ENCODE results near the gene P2RX6.

Gene P2RX6

DNA sequence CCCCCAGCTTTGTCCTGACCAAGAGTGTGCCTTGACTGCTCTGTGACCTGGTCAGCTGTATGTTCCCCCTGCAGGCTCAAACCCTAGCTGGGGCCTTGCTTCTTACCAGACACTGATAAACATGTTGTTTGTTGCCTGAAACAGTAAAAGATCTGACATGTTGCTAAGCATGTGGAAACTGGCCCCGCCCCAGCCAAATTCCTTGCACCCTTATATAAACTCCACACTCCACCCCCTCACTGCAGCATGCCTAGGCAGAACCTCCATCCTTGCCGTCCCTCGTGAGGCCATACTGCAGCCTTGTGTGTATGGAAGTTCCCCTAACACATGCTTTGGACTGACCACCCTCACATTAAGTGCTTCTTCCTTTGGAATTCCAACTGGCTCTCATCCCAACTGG, 58.1 kb downstream of the P2RX6 start:
- no peaks in the 10 kb centered on the region for H3K9me3 Mint-ChIP-seq (ENCODE audit: low read depth)
- H3K36me3 Mint-ChIP-seq, result no peaks in the 10 kb centered on the region
- H3K27ac Mint-ChIP-seq, result no peak overlapping the region
- no peak overlapping the region for H3K4me3 Mint-ChIP-seq
- no peaks in the 10 kb centered on the region for H3K27me3 Mint-ChIP-seq
- H3K4me1 Mint-ChIP-seq (ENCODE audit: low read depth), result no peaks in the 10 kb centered on the region

DNA sequence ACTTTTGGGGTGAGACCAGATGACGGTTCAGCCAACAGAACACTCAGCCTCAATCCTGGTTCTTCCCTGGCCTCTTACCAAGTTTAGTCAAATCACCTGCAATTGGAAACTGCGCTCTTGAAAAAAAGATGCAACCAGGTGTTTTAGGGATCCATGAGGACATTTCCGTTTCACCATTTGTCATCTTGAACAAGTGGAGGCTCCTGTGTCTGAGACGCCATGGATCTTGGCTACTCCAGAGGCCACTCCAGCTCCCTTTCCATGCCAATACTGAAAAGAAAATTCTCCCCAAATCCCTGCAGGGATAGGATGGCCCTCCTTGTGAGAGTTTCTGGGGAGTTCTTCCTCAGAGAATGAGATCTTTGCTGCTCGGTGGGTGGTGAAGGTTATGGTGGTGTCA, 58.5 kb downstream of the P2RX6 start:
- Mint-ChIP-seq H3K4me1 (ENCODE audit: low read depth) (no peaks in the 10 kb centered on the region), H3K4me3 (no peak overlapping the region), H3K9me3 (ENCODE audit: low read depth) (no peaks in the 10 kb centered on the region), H3K36me3 (no peaks in the 10 kb centered on the region), H3K27me3 (no peaks in the 10 kb centered on the region), H3K27ac (no peak overlapping the region)

DNA sequence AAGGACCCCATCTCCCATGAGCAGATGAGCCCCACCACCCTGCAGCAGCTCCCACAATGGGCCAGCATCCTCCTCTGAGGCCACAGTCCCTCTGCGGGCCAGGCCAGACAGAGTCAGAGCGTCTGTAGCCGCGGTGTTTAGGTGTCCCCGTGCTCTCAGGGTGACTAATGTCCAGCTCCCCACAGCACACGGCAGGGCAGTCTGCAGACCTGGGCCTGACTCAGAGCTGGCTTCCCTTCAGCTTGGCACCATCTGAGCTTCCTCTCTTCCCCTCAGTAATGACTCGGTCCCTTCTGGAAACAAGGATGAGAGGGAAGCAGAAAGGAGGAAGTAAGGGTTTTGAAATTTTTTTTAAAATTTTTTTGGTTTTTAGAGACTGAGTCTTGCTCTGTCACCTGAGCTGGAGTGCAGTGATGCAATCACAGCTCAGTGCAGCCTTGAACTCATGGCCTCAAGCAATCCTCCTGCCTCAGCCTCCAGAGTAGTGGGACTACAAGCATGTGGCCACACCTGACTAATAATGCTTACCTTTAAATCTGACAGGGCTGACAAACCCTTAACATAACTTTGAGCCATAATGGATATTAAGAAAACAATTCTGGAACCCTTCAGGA, 59.2 kb downstream of the P2RX6 start:
- Mint-ChIP-seq H3K27ac (no peak overlapping the region), H3K9me3 (ENCODE audit: low read depth) (no peaks in the 10 kb centered on the region), H3K27me3 (no peaks in the 10 kb centered on the region), H3K4me3 (no peak overlapping the region), H3K4me1 (ENCODE audit: low read depth) (no peaks in the 10 kb centered on the region), H3K36me3 (no peaks in the 10 kb centered on the region)

DNA sequence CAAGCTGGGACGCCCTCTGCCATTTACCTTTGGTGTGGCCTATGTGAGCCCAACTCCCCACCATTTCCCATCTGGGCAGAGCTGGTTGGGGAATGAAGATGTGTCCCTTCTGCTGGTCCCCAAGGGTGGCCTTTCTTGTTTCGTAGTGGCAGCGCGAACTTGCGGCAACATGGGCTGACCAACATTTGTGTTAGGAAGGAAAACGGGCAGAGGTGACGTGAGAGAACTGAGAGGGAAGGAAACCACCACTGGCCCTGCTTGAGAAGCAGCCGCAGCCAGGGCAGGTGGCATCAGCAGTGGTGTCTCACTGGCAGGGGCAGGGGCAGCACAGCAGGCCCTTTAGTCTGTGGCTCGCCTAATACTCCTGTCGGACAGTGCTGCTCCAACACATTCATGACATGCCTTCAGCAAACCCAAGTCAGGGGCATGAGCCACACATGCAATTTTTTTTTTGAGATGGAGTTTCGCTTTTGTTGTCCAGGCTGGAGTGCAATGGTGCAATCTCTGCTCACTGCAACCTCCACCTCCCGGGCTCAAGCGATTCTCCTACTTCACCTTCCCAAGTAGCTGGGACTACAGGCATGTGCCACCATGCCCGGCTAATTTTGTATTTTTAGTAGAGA, 60.7 kb downstream of the P2RX6 start:
- Mint-ChIP-seq H3K9me3 (ENCODE audit: low read depth) (no peaks in the 10 kb centered on the region), H3K27me3 (no peaks in the 10 kb centered on the region), H3K4me1 (ENCODE audit: low read depth) (no peaks in the 10 kb centered on the region), H3K36me3 (no peaks in the 10 kb centered on the region), H3K27ac (no peak overlapping the region), H3K4me3 (no peak overlapping the region)

DNA sequence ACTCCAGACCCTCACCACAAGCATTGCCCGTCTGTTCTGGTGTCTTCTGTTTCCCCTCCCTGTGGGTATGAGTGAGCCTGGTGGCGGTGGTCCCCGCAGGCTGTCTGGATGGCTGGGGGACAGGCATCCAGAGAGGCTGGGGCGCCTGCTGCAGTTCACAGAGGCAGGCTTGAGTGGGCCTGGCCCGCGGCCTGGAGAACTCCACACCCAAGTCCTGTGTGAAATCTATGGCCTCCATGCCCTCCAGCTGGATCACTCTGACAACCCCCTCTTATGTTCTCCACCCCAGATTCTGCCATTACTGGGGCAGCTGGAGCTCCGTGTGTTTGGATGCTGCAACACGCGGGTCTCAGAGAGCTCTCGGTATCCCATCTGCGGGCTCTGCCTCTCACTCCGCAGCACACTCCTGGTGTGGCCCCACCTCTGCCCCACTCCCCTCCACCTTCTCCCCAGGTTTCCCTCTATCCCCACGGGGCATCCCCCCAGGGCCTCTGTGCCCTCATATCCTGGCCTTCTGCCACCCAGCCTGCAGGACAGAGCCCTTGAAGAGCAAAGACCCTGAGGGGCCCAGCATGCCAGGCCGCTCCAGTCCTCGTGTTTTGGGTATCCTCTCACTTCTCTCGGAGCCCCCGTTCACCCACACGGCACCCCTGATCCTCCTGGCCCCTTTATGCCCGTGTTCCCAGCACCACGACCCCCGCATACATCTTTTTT, 62.1 kb downstream of the P2RX6 start:
- Mint-ChIP-seq H3K4me1 (ENCODE audit: low read depth) (no peaks in the 10 kb centered on the region), H3K9me3 (ENCODE audit: low read depth) (no peaks in the 10 kb centered on the region), H3K27ac (no peak overlapping the region), H3K27me3 (no peaks in the 10 kb centered on the region), H3K36me3 (no peaks in the 10 kb centered on the region), H3K4me3 (no peak overlapping the region)

Data from activated naive CD8-positive, alpha-beta T cell (primary cell).